Karpas-422 (cell line): ENCODE results near the gene MTHFS. TPM values are rescaled to one million over a fixed set of nuclear protein-coding genes. Genes with fewer than 3 reads are reported as not detected.
A peak's percentile ranks its signal among the peaks of the same experiment; 100 is the strongest.
"Not testable (repeated sequence)": the region's sequence is repeated elsewhere in the genome, so short reads cannot be mapped to it uniquely, and the experiment has no call there.

Experiments
- DNase-seq: peaks from one replicate; pipeline ENCODE4 v3.0.0-alpha.2; 2015
- H2AFZ ChIP-seq: fragments of 200-600 bp; sonication (generic); 2 replicates; pipeline ENCODE4 v1.6.1; 2014; ENCODE audit warnings: antibody characterized with exemption, low read length, mixed read lengths
- H3K27ac ChIP-seq: fragments of 200-600 bp; sonication (generic); 2 replicates; pipeline ENCODE4 v1.5.1; 2014; ENCODE audit warnings: mild to moderate bottlenecking, low read length, moderate library complexity
- H3K27me3 ChIP-seq: fragments of 200-600 bp; sonication (generic); 2 replicates; pipeline ENCODE4 v1.6.1; 2014; ENCODE audit warnings: low read length, mixed read lengths
- H3K36me3 ChIP-seq: fragments of 200-600 bp; sonication (generic); 2 replicates; pipeline ENCODE4 v1.6.1; 2014; ENCODE audit warnings: low read length, mixed read lengths; ENCODE audit not compliant: insufficient read depth
- H3K4me1 ChIP-seq: fragments of 200-600 bp; sonication (generic); 2 replicates; pipeline ENCODE4 v1.6.1; 2014; ENCODE audit warnings: mild to moderate bottlenecking, low read length, mixed read lengths
- H3K4me2 ChIP-seq: fragments of 200-600 bp; sonication (generic); 2 replicates; pipeline ENCODE4 v1.6.1; 2014; ENCODE audit warnings: low read length, low read depth, mild to moderate bottlenecking; ENCODE audit not compliant: poor library complexity, severe bottlenecking
- H3K4me3 ChIP-seq: fragments of 200-600 bp; sonication (generic); 2 replicates; pipeline ENCODE4 v1.5.1; 2014; ENCODE audit warnings: mild to moderate bottlenecking, antibody characterized with exemption, low read length, mixed read lengths
- H3K79me2 ChIP-seq: fragments of 200-600 bp; sonication (generic); 2 replicates; pipeline ENCODE4 v1.6.1; 2014; ENCODE audit warnings: mild to moderate bottlenecking, low read length, mixed read lengths
- H3K9ac ChIP-seq: fragments of 200-600 bp; sonication (generic); 2 replicates; pipeline ENCODE4 v1.6.0; 2014; ENCODE audit warnings: low read length
- H3K9me2 ChIP-seq: fragments of 200-600 bp; sonication (generic), shearing (Covaris generic); replicated peaks from 2 replicates; pipeline ENCODE4 v1.6.0; 2014; ENCODE audit warnings: mild to moderate bottlenecking, low read length, moderate library complexity; ENCODE audit not compliant: insufficient read depth
- H3K9me3 ChIP-seq: fragments of 300-700, 200-600 bp; sonication (generic); 2 replicates; pipeline ENCODE4 v1.6.1; 2014; ENCODE audit warnings: low read length, mixed read lengths
- H4K20me1 ChIP-seq: fragments of 200-600 bp; sonication (generic); 2 replicates; pipeline ENCODE4 v1.6.1; 2014; ENCODE audit warnings: mild to moderate bottlenecking, antibody characterized with exemption, low read length, low read depth; ENCODE audit not compliant: insufficient read depth
- total RNA-seq: library from RNA; depleted of rRNA; stranded (reverse); fragments of >200 nt; shearing (Covaris generic); gene quantifications from 2 replicates; pipeline ENCODE4 v1.2.3, GENCODE V29; 2014; ENCODE audit warnings: low replicate concordance

Gene MTHFS
- total RNA-seq, 1 experiment from 2014 or later, result 35.5 TPM

- Histone ChIP-seq H3K4me1 (peaks cover 12% of the 10 kb centered on the region), H3K9me3 (peaks cover 46% of the 10 kb centered on the region)
- DNase-seq, result peak; percentile 55
Observed at GRCh38 chr15:79919749-79920511, 23.1 kb upstream of the MTHFS start.

GRCh38 chr15:79919090-79919748, 22.4 kb upstream of the MTHFS start:
- Histone ChIP-seq H3K4me1 (peaks cover 6% of the 10 kb centered on the region), H3K4me2 (no peak overlapping the region), H2AFZ (no peak overlapping the region), H3K4me3 (no peak overlapping the region), H3K27ac (no peak overlapping the region), H3K79me2 (peaks cover 62% of the 10 kb centered on the region), H3K9ac (no peak overlapping the region), H3K9me2 (no peaks in the 10 kb centered on the region), H3K36me3 (peaks cover 69% of the 10 kb centered on the region), H4K20me1 (no peaks in the 10 kb centered on the region), H3K9me3 (peaks cover 53% of the 10 kb centered on the region), H3K27me3 (no peaks in the 10 kb centered on the region)
- DNase-seq, result no peak

More at GRCh38 chr15:79919749-79920511, 23.1 kb upstream of the MTHFS start:
- Histone ChIP-seq H3K36me3 (peaks cover 62% of the 10 kb centered on the region), H3K79me2 (peaks cover 55% of the 10 kb centered on the region), H3K9ac (no peak overlapping the region), H3K27ac (no peak overlapping the region), H4K20me1 (no peaks in the 10 kb centered on the region), H3K27me3 (no peaks in the 10 kb centered on the region), H3K9me2 (no peaks in the 10 kb centered on the region), H2AFZ (no peak overlapping the region), H3K4me2 (no peak overlapping the region), H3K4me3 (no peak overlapping the region)

- H3K4me3 ChIP-seq, result no peak overlapping the region
- no peak for DNase-seq
- H3K27ac ChIP-seq, result no peak overlapping the region
- H3K36me3 ChIP-seq, result peaks cover 78% of the 10 kb centered on the region
- H2AFZ ChIP-seq, result no peak overlapping the region
- peaks cover 6% of the 10 kb centered on the region for H3K4me1 ChIP-seq
- H3K9ac ChIP-seq, result no peak overlapping the region
- no peaks in the 10 kb centered on the region for H3K9me2 ChIP-seq
- peaks cover 58% of the 10 kb centered on the region for H3K9me3 ChIP-seq
- no peak overlapping the region for H3K4me2 ChIP-seq
- no peaks in the 10 kb centered on the region for H4K20me1 ChIP-seq
- H3K79me2 ChIP-seq, result peaks cover 67% of the 10 kb centered on the region
- H3K27me3 ChIP-seq, result no peaks in the 10 kb centered on the region
Observed at GRCh38 chr15:79918278-79918677, 21.5 kb upstream of the MTHFS start.

GRCh38 chr15:79916502-79917132, 19.8 kb upstream of the MTHFS start:
- Histone ChIP-seq H3K79me2 (peaks cover 63% of the 10 kb centered on the region), H4K20me1 (no peaks in the 10 kb centered on the region), H3K36me3 (peaks cover 83% of the 10 kb centered on the region), H3K4me2 (no peak overlapping the region), H3K27ac (no peak overlapping the region), H3K9me2 (no peaks in the 10 kb centered on the region), H3K4me3 (no peak overlapping the region), H3K4me1 (no peaks in the 10 kb centered on the region), H3K9ac (no peak overlapping the region), H2AFZ (no peak overlapping the region), H3K9me3 (peaks cover 54% of the 10 kb centered on the region), H3K27me3 (no peaks in the 10 kb centered on the region)
- no peak for DNase-seq

GRCh38 chr15:79915776-79916501, 19.1 kb upstream of the MTHFS start:
- not testable (repeated sequence) for H3K4me1 ChIP-seq, H3K27me3 ChIP-seq, H3K9ac ChIP-seq, H3K4me2 ChIP-seq, H3K9me2 ChIP-seq, H2AFZ ChIP-seq, H3K4me3 ChIP-seq, H3K27ac ChIP-seq, H4K20me1 ChIP-seq
- DNase-seq, result peak; percentile 61
- Histone ChIP-seq H3K36me3 (peaks cover 81% of the 10 kb centered on the region), H3K79me2 (peaks cover 61% of the 10 kb centered on the region), H3K9me3 (peaks cover 50% of the 10 kb centered on the region)

GRCh38 chr15:79914728-79915127, 17.9 kb upstream of the MTHFS start:
- Histone ChIP-seq H3K4me1 (no peaks in the 10 kb centered on the region), H4K20me1 (no peaks in the 10 kb centered on the region), H3K4me3 (no peak overlapping the region), H3K79me2 (peaks cover 61% of the 10 kb centered on the region), H2AFZ (no peak overlapping the region), H3K4me2 (no peak overlapping the region), H3K9me2 (no peaks in the 10 kb centered on the region), H3K27me3 (no peaks in the 10 kb centered on the region), H3K36me3 (peaks cover 80% of the 10 kb centered on the region), H3K27ac (no peak overlapping the region), H3K9ac (no peak overlapping the region), H3K9me3 (peaks cover 52% of the 10 kb centered on the region)
- DNase-seq, result no peak

GRCh38 chr15:79909556-79910335, 12.9 kb upstream of the MTHFS start:
- not testable (repeated sequence) for H4K20me1 ChIP-seq, H3K4me1 ChIP-seq, H3K9me2 ChIP-seq, H3K4me3 ChIP-seq, H2AFZ ChIP-seq, H3K27me3 ChIP-seq, H3K4me2 ChIP-seq, H3K27ac ChIP-seq, H3K9ac ChIP-seq
- peak; percentile 68 for DNase-seq
- peaks cover 53% of the 10 kb centered on the region for H3K36me3 ChIP-seq
- H3K79me2 ChIP-seq, result peaks cover 55% of the 10 kb centered on the region
- H3K9me3 ChIP-seq, result peaks cover 22% of the 10 kb centered on the region
